B cell (primary cell): ENCODE measurements around the gene GTF2A1.

Experiments
- EZH2 ChIP-seq: IDR thresholded peaks from 2 replicates; pipeline ENCODE4 v1.6.1; 2012; ENCODE audit warnings: borderline replicate concordance, low read depth, mild to moderate bottlenecking, moderate library complexity, low read length; ENCODE audit not compliant: insufficient read depth, poor library complexity, severe bottlenecking
- TF ChIP-seq, protein P1 (sequence below): fragments of 200-600 bp; IDR thresholded peaks from one replicate; pipeline ENCODE4 v1.8.0; 2022; ENCODE audit warnings: antibody characterized with exemption, mild to moderate bottlenecking

DNA sequence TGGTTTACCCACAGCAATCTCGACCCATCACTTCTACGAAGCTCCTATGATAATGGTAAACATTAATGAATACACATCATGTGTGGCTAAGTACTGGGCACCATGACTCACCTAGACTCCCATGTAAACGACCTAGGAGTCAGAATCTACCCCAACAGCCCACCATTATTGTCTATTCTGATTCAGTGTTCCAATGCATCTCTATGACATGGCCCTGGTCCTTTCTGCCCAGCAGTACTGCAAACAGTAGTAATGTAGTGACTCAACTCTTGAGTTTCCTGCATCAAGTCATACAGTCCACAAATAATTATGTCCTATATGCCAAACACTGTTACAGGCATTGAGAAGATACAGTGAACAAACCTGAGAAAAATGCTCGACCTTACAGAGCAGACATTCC, 14.6 kb downstream of the GTF2A1 start:
- no peak for TF ChIP-seq EZH2
- TF ChIP-seq, protein P1, sequence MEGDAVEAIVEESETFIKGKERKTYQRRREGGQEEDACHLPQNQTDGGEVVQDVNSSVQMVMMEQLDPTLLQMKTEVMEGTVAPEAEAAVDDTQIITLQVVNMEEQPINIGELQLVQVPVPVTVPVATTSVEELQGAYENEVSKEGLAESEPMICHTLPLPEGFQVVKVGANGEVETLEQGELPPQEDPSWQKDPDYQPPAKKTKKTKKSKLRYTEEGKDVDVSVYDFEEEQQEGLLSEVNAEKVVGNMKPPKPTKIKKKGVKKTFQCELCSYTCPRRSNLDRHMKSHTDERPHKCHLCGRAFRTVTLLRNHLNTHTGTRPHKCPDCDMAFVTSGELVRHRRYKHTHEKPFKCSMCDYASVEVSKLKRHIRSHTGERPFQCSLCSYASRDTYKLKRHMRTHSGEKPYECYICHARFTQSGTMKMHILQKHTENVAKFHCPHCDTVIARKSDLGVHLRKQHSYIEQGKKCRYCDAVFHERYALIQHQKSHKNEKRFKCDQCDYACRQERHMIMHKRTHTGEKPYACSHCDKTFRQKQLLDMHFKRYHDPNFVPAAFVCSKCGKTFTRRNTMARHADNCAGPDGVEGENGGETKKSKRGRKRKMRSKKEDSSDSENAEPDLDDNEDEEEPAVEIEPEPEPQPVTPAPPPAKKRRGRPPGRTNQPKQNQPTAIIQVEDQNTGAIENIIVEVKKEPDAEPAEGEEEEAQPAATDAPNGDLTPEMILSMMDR, result no peak
